IMR-90 (cell line): ENCODE measurements around the gene RPS6KA6. TPM values are rescaled to one million over a fixed set of nuclear protein-coding genes. Genes with fewer than 3 reads are reported as not detected.

Experiments
- ATAC-seq: fragments of 200-7000 bp; cut with Tn5 transposase; 2 replicates; pipeline ENCODE4 v1.9.1; 2020; ENCODE audit warnings: low read depth, mild to moderate bottlenecking, moderate library complexity
- BruUV-seq: library from RNA; stranded (reverse); fragments of 400-500 nt; replicated peaks from 2 replicates; lab custom pipeline; 2021; lab: Mats Ljungman, UMichigan
- CTCF ChIA-PET: fragments of 300-600 bp; formaldehyde crosslinking; extraction: SDS; loops from one replicate; lab custom pipeline; 2021; ENCODE audit warnings: antibody characterized with exemption; lab: Yijun Ruan, JAX
- POLR2A ChIA-PET: fragments of 300-600 bp; sonication (Branson Sonifier 250); formaldehyde crosslinking; loops from one replicate; lab custom pipeline; 2022; ENCODE audit warnings: antibody characterized with exemption; ENCODE audit not compliant: unreplicated experiment; lab: Charles Lee
- DNase-seq: peaks from one replicate; pipeline ENCODE4 v3.0.0; 2013
- H2AFZ ChIP-seq: replicated peaks from 2 replicates; pipeline ENCODE3; 2013; ENCODE audit warnings: low read length, mild to moderate bottlenecking; ENCODE audit not compliant: poor library complexity
- H2AK5ac ChIP-seq: 2 replicates; pipeline ENCODE4 v1.6.1; 2013; ENCODE audit warnings: low read depth, low read length, inconsistent platforms
- H2AK9ac ChIP-seq: replicated peaks from 2 replicates; pipeline ENCODE3; 2013; ENCODE audit warnings: mild to moderate bottlenecking, low read depth, low read length, moderate library complexity; ENCODE audit not compliant: poor library complexity
- H2BK120ac ChIP-seq: 2 replicates; pipeline ENCODE4 v1.6.1; 2013; ENCODE audit warnings: low read depth, low read length, inconsistent platforms
- H2BK15ac ChIP-seq: 3 replicates; pipeline ENCODE4 v1.6.1; 2013; ENCODE audit warnings: low read depth, low read length, inconsistent platforms
- H2BK20ac ChIP-seq: 2 replicates; pipeline ENCODE4 v1.6.1; 2013; ENCODE audit warnings: low read depth, mild to moderate bottlenecking, inconsistent platforms, low read length, moderate library complexity
- H2BK5ac ChIP-seq: 2 replicates; pipeline ENCODE4 v1.6.1; 2013; ENCODE audit warnings: mild to moderate bottlenecking, low read depth, low read length, inconsistent platforms; ENCODE audit not compliant: poor library complexity, severe bottlenecking
- H3K14ac ChIP-seq: replicated peaks from 2 replicates; pipeline ENCODE4 v1.6.1; 2013; ENCODE audit warnings: low read depth, low read length, inconsistent platforms
- H3K18ac ChIP-seq: 2 replicates; pipeline ENCODE4 v1.6.1; 2013; ENCODE audit warnings: low read depth, low read length, control low read depth
- H3K23ac ChIP-seq: 2 replicates; pipeline ENCODE4 v1.6.1; 2013; ENCODE audit warnings: low read depth, low read length, inconsistent platforms
- H3K27ac ChIP-seq: 2 replicates; pipeline ENCODE4 v1.5.1; 2013; ENCODE audit warnings: mild to moderate bottlenecking, control low read depth, low read length; ENCODE audit not compliant: insufficient read depth
- H3K27me3 ChIP-seq: 2 replicates; pipeline ENCODE4 v1.6.1; 2013; ENCODE audit warnings: low read length; ENCODE audit not compliant: control insufficient read depth, insufficient read depth
- H3K36me3 ChIP-seq: 2 replicates; pipeline ENCODE4 v1.6.1; 2013; ENCODE audit warnings: low read length, mixed read lengths; ENCODE audit not compliant: control insufficient read depth, insufficient read depth
- H3K4ac ChIP-seq: 2 replicates; pipeline ENCODE4 v1.6.1; 2013; ENCODE audit warnings: low read depth, low read length, inconsistent platforms
- H3K4me1 ChIP-seq: 2 replicates; pipeline ENCODE4 v1.6.1; 2013; ENCODE audit warnings: low read length, mixed read lengths; ENCODE audit not compliant: control insufficient read depth, insufficient read depth
- H3K4me2 ChIP-seq: 2 replicates; pipeline ENCODE4 v1.6.1; 2013; ENCODE audit warnings: low read depth, mild to moderate bottlenecking, control low read depth, low read length, moderate library complexity
- H3K4me3 ChIP-seq: 2 replicates; pipeline ENCODE4 v1.5.1; 2013; ENCODE audit warnings: low read depth, mild to moderate bottlenecking, control low read depth, low read length, moderate library complexity; ENCODE audit not compliant: insufficient read depth
- H3K56ac ChIP-seq: 2 replicates; pipeline ENCODE4 v1.6.1; 2013; ENCODE audit warnings: low read length, inconsistent platforms; ENCODE audit not compliant: insufficient read depth; ENCODE audit errors: extremely low read depth
- H3K79me1 ChIP-seq, 2 experiments: 2 replicates each; pipeline ENCODE4 v1.6.1; 2013; ENCODE audit warnings: low read length in 2 of 2, inconsistent platforms in 1 of 2, low read depth in 1 of 2
- H3K9ac ChIP-seq: 2 replicates; pipeline ENCODE4 v1.6.1; 2013; ENCODE audit warnings: low read depth, low read length, control low read depth
- H3K9me1 ChIP-seq: 2 replicates; pipeline ENCODE4 v1.6.1; 2013; ENCODE audit warnings: low read length, inconsistent platforms; ENCODE audit not compliant: insufficient read depth
- H3K9me3 ChIP-seq: 2 replicates; pipeline ENCODE4 v1.6.1; 2013; ENCODE audit warnings: low read length; ENCODE audit not compliant: control insufficient read depth, insufficient read depth
- H4K20me1 ChIP-seq: 2 replicates; pipeline ENCODE4 v1.6.1; 2013; ENCODE audit warnings: low read length, inconsistent platforms; ENCODE audit not compliant: insufficient read depth
- H4K5ac ChIP-seq: 2 replicates; pipeline ENCODE4 v1.6.1; 2013; ENCODE audit warnings: mild to moderate bottlenecking, low read depth, low read length, control low read depth
- H4K8ac ChIP-seq, 2 experiments: 2 replicates each; pipeline ENCODE4 v1.6.1; 2013; ENCODE audit warnings: low read depth in 2 of 2, low read length in 2 of 2, control low read depth in 1 of 2, inconsistent platforms in 1 of 2
- H4K91ac ChIP-seq: 2 replicates; pipeline ENCODE4 v1.6.1; 2013; ENCODE audit warnings: low read depth, low read length, inconsistent platforms; ENCODE audit not compliant: insufficient read depth
- BHLHE40 ChIP-seq: fragments of 150-350 bp; IDR thresholded peaks from 2 replicates; pipeline ENCODE4 v1.6.1; 2016; ENCODE audit warnings: mild to moderate bottlenecking, low read depth, low read length
- CEBPB ChIP-seq: IDR thresholded peaks from 2 replicates; pipeline ENCODE4 v1.6.1; 2012; ENCODE audit warnings: low read depth, low read length, improper control_type of control experiment
- CHD1 ChIP-seq: IDR thresholded peaks from 2 replicates; pipeline ENCODE4 v1.6.1; 2012; ENCODE audit warnings: low read depth, low read length, improper control_type of control experiment
- FOS ChIP-seq: fragments of 150-350 bp; IDR thresholded peaks from 2 replicates; pipeline ENCODE4 v1.6.1; 2016; ENCODE audit warnings: low read depth, low read length
- MAFK ChIP-seq: IDR thresholded peaks from 2 replicates; pipeline ENCODE4 v1.6.1; 2012; ENCODE audit warnings: low read depth, low read length, improper control_type of control experiment
- MAZ ChIP-seq: IDR thresholded peaks from 2 replicates; pipeline ENCODE4 v1.6.1; 2012; ENCODE audit warnings: low read depth, mild to moderate bottlenecking, low read length, improper control_type of control experiment, moderate library complexity, borderline replicate concordance
- MXI1 ChIP-seq: IDR thresholded peaks from 2 replicates; pipeline ENCODE4 v1.6.1; 2012; ENCODE audit warnings: low read depth, mild to moderate bottlenecking, low read length, moderate library complexity, borderline replicate concordance
- NFE2L2 ChIP-seq: fragments of 150-350 bp; IDR thresholded peaks from 2 replicates; pipeline ENCODE4 v1.6.1; 2016; ENCODE audit warnings: low read depth, mild to moderate bottlenecking, low read length
- POLR2A ChIP-seq: IDR thresholded peaks from 2 replicates; pipeline ENCODE4 v1.6.1; 2012; ENCODE audit warnings: mild to moderate bottlenecking, low read depth, low read length
- RAD21 ChIP-seq: IDR thresholded peaks from 2 replicates; pipeline ENCODE4 v1.6.1; 2012; ENCODE audit warnings: low read length, improper control_type of control experiment
- RCOR1 ChIP-seq: IDR thresholded peaks from 2 replicates; pipeline ENCODE4 v1.6.1; 2012; ENCODE audit warnings: mild to moderate bottlenecking, low read length, improper control_type of control experiment; ENCODE audit not compliant: insufficient replicate concordance
- RFX5 ChIP-seq: IDR thresholded peaks from 2 replicates; pipeline ENCODE4 v1.8.0; 2012; ENCODE audit warnings: low read depth, mild to moderate bottlenecking, low read length, moderate library complexity
- SMC3 ChIP-seq: fragments of 150-350 bp; IDR thresholded peaks from 2 replicates; pipeline ENCODE4 v1.6.1; 2016; ENCODE audit warnings: low read depth, mild to moderate bottlenecking, antibody characterized with exemption, low read length, moderate library complexity
- WGBS, 2 experiments: methylation state at CpG; one replicate each; pipeline versions ENCODE4 v1.1.5 to v1.1.7; 2013; ENCODE audit warnings: missing lambda C conversion rate in 2 of 2; ENCODE audit not compliant: insufficient read length in 1 of 2; ENCODE audit errors: extremely low coverage in 2 of 2; 5-methylcytosine and 5-hydroxymethylcytosine counted together
- dilution Hi-C: fragments of 300-500 bp; cut with HindIII; formaldehyde crosslinking; loops from one replicate; pipeline ENCODE4 v1.14.3; 2018; ENCODE audit warnings: low sequenced_read_pairs; ENCODE audit not compliant: unreplicated experiment
- in situ Hi-C: fragments of 300-500 bp; cut with MboI; formaldehyde crosslinking; loops from 3 replicates; pipeline ENCODE4 v1.14.3; 2019; ENCODE audit warnings: low sequenced_read_pairs, inconsistent platforms, mixed read lengths
- intact Hi-C: fragments of 100-400 bp; cut with micrococcal nuclease; formaldehyde crosslinking; loops from 2 replicates; pipeline ENCODE4 v1.10.0; 2022
- polyA plus RNA-seq, 3 experiments: library from polyadenylated mRNA; depleted of rRNA; stranded (reverse); fragments of >200 nt; gene quantifications; 2 replicates each; pipeline ENCODE4 v1.2.3, GENCODE V29; 2012; ENCODE audit warnings: low replicate concordance in 1 of 3
- total RNA-seq: library from RNA; depleted of rRNA; stranded (reverse); fragments of >200 nt; gene quantifications from 2 replicates; pipeline ENCODE4 v1.2.3, GENCODE V29; 2012
- TF ChIP-seq, protein P1 (sequence below): fragments of 150-350 bp; IDR thresholded peaks from 2 replicates; pipeline ENCODE4 v1.6.1; 2017; ENCODE audit warnings: mild to moderate bottlenecking, antibody characterized with exemption, low read length, low read depth
- TF ChIP-seq, protein P2 (sequence below): conservative IDR thresholded peaks from 2 replicates; pipeline ENCODE4 v1.5.1; 2012; ENCODE audit warnings: mild to moderate bottlenecking, low read depth, low read length, improper control_type of control experiment

RPS6KA6 gene
- total and polyA plus RNA-seq, 2 of the 4 experiments (the other 2 are of a cell fraction) = 3.6 to 6.8 TPM

DNA sequence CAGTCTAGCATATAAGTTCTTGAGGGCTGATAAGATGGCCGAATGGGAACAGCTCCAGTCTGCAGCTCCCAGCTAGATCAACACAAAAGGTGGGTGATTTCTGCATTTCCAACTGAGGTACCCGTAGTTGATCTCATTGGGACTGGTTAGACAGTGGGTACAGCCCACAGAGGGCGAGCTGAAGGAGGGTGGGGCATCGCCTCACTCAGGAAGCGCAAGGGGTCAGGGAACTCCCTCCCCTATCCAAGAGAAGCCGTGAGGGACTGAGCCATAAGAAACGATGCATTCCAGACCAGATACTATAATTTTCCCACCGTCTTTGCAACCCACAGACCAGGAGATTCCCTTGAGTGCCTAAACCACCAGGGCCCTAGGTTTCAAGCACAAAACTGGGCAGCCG lies 109.0 kb downstream of the RPS6KA6 start:
- Histone ChIP-seq H2BK15ac (no peak overlapping the region), H4K8ac (no peak overlapping the region), H3K4me3 (no peak overlapping the region), H3K9me3 (no peaks in the 10 kb centered on the region), H3K79me1 (no peaks in the 10 kb centered on the region), H3K9ac (no peak overlapping the region), H2BK20ac (no peak overlapping the region), H3K4me2 (no peak overlapping the region), H2AK5ac (no peak overlapping the region), H3K18ac (no peak overlapping the region), H3K14ac (no peak overlapping the region), H3K4me1 (no peaks in the 10 kb centered on the region), H4K20me1 (no peaks in the 10 kb centered on the region), H3K27me3 (no peaks in the 10 kb centered on the region), H3K27ac (no peak overlapping the region), H2AK9ac (no peak overlapping the region), H3K56ac (no peak overlapping the region), H3K23ac (no peak overlapping the region), H4K5ac (no peak overlapping the region), H2AFZ (no peak overlapping the region), H3K4ac (no peak overlapping the region), H2BK5ac (no peak overlapping the region), H4K91ac (no peak overlapping the region), H3K36me3 (no peaks in the 10 kb centered on the region), H2BK120ac (no peak overlapping the region), H3K9me1 (no peaks in the 10 kb centered on the region)
- ChIA-PET CTCF (no interaction called here), POLR2A (no interaction called here)
- BruUV-seq = no TSS peak
- dilution Hi-C loops = no loop called here
- ATAC-seq (no peak), DNase-seq (no peak)
- TF ChIP-seq CEBPB (no peak), CHD1 (no peak), MAFK (no peak), RFX5 (no peak), POLR2A (no peak), MXI1 (no peak), SMC3 (no peak), NFE2L2 (no peak), RAD21 (no peak), BHLHE40 (no peak), MAZ (no peak), RCOR1 (no peak), FOS (no peak)
- TF ChIP-seq, protein P1, sequence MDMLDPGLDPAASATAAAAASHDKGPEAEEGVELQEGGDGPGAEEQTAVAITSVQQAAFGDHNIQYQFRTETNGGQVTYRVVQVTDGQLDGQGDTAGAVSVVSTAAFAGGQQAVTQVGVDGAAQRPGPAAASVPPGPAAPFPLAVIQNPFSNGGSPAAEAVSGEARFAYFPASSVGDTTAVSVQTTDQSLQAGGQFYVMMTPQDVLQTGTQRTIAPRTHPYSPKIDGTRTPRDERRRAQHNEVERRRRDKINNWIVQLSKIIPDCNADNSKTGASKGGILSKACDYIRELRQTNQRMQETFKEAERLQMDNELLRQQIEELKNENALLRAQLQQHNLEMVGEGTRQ = no peak
- TF ChIP-seq, protein P2, sequence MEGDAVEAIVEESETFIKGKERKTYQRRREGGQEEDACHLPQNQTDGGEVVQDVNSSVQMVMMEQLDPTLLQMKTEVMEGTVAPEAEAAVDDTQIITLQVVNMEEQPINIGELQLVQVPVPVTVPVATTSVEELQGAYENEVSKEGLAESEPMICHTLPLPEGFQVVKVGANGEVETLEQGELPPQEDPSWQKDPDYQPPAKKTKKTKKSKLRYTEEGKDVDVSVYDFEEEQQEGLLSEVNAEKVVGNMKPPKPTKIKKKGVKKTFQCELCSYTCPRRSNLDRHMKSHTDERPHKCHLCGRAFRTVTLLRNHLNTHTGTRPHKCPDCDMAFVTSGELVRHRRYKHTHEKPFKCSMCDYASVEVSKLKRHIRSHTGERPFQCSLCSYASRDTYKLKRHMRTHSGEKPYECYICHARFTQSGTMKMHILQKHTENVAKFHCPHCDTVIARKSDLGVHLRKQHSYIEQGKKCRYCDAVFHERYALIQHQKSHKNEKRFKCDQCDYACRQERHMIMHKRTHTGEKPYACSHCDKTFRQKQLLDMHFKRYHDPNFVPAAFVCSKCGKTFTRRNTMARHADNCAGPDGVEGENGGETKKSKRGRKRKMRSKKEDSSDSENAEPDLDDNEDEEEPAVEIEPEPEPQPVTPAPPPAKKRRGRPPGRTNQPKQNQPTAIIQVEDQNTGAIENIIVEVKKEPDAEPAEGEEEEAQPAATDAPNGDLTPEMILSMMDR = no peak
- intact Hi-C loops = no loop called here
- in situ Hi-C loops = no loop called here
- WGBS, 2 experiments = 70% methylated on average over 4 of the region's 9 CpGs; no CpG with 5 or more reads in 1 of the 2 experiments
